SKM-1 (cell line): ENCODE measurements around the gene APLNR.
"Not testable (repeated sequence)": the region's sequence is repeated elsewhere in the genome, so short reads cannot be mapped to it uniquely, and the experiment has no call there.

ENCODE experiments used
- DNase-seq: peaks from one replicate; lab custom pipeline; 2025; ENCODE audit not compliant: unreplicated experiment; lab: John Stamatoyannopoulos, UW

APLNR gene

GRCh38 chr11:57237204-57237681 is at the start of gene APLNR:
Gene APLNR (minus strand): TSS chr11:57237250. CDS start chr11:57237004, 246 bp downstream.
- DNase-seq = no peak

GRCh38 chr11:57283231-57283990 is 46.4 kb upstream of the APLNR start:
- no peak for DNase-seq

GRCh38 chr11:57281546-57281945 is 44.5 kb upstream of the APLNR start:
- not testable (repeated sequence) for DNase-seq

- no peak for DNase-seq
These were observed 42.1 kb upstream of the APLNR start for GRCh38 chr11:57279116-57279515.

GRCh38 chr11:57278721-57279095 is 41.7 kb upstream of the APLNR start:
- DNase-seq = no peak

GRCh38 chr11:57277845-57278720 is 41.0 kb upstream of the APLNR start:
- DNase-seq = no peak

GRCh38 chr11:57276971-57277675 is 40.1 kb upstream of the APLNR start:
- DNase-seq = peak; percentile 54

GRCh38 chr11:57276169-57276970 is 39.3 kb upstream of the APLNR start:
- no peak for DNase-seq

GRCh38 chr11:57275582-57275981 is 38.5 kb upstream of the APLNR start:
- DNase-seq = no peak

GRCh38 chr11:57274904-57275498 is 38.0 kb upstream of the APLNR start:
- no peak for DNase-seq

GRCh38 chr11:57273448-57274058 is 36.5 kb upstream of the APLNR start:
- no peak for DNase-seq

GRCh38 chr11:57269571-57270021 is 32.5 kb upstream of the APLNR start:
- no peak for DNase-seq

GRCh38 chr11:57266157-57266556 is 29.1 kb upstream of the APLNR start:
- DNase-seq = no peak

GRCh38 chr11:57263351-57263750 is 26.3 kb upstream of the APLNR start:
- DNase-seq = no peak

GRCh38 chr11:57262157-57262556 is 25.1 kb upstream of the APLNR start:
- DNase-seq = no peak

GRCh38 chr11:57260937-57261783 is 24.1 kb upstream of the APLNR start:
- DNase-seq = no peak

GRCh38 chr11:57256119-57256518 is 19.1 kb upstream of the APLNR start:
- DNase-seq = no peak

GRCh38 chr11:57255618-57256017 is 18.6 kb upstream of the APLNR start:
- no peak for DNase-seq

- DNase-seq = no peak
These were observed 17.6 kb upstream of the APLNR start for GRCh38 chr11:57254631-57255030.
